GM23248 (cell line): ENCODE results near the gene ILF3. TPM values are rescaled to one million over a fixed set of nuclear protein-coding genes. Genes with fewer than 3 reads are reported as not detected.

Experiments used
- DNase-seq: peaks from one replicate; pipeline ENCODE4 v3.0.0-alpha.2; 2015
- H2AFZ ChIP-seq: fragments of 200-600 bp; sonication (generic); 2 replicates; pipeline ENCODE4 v1.6.1; 2016; ENCODE audit warnings: antibody characterized with exemption
- H3F3A ChIP-seq: fragments of 200-600 bp; sonication (generic); 2 replicates; pipeline ENCODE4 v1.6.1; 2016; ENCODE audit warnings: mild to moderate bottlenecking, antibody characterized with exemption, mixed run types; ENCODE audit not compliant: insufficient read depth
- H3K27ac ChIP-seq: fragments of 200-600 bp; sonication (generic); 2 replicates; pipeline ENCODE4 v1.5.1; 2016; ENCODE audit warnings: mild to moderate bottlenecking
- H3K27me3 ChIP-seq: fragments of 200-600 bp; sonication (generic); replicated peaks from 2 replicates; pipeline ENCODE4 v1.6.1; 2016; ENCODE audit warnings: mild to moderate bottlenecking; ENCODE audit not compliant: insufficient read depth
- H3K36me3 ChIP-seq: fragments of 200-600 bp; sonication (generic); 2 replicates; pipeline ENCODE4 v1.6.1; 2016; ENCODE audit warnings: low read depth, mild to moderate bottlenecking
- H3K4me1 ChIP-seq: fragments of 200-600 bp; sonication (generic); 2 replicates; pipeline ENCODE4 v1.6.1; 2016; ENCODE audit warnings: mild to moderate bottlenecking; ENCODE audit not compliant: insufficient read depth
- H3K4me2 ChIP-seq: fragments of 200-600 bp; sonication (generic); one replicate; pipeline ENCODE4 v1.6.1; 2016; ENCODE audit warnings: mild to moderate bottlenecking; ENCODE audit not compliant: unreplicated experiment
- H3K4me3 ChIP-seq: fragments of 200-600 bp; sonication (generic); 2 replicates; pipeline ENCODE4 v1.5.1; 2016; ENCODE audit warnings: mild to moderate bottlenecking
- H3K79me2 ChIP-seq: fragments of 200-600 bp; sonication (generic); 2 replicates; pipeline ENCODE4 v1.6.1; 2016; ENCODE audit warnings: mild to moderate bottlenecking; ENCODE audit not compliant: insufficient read depth
- H3K9ac ChIP-seq: fragments of 200-600 bp; sonication (generic); 2 replicates; pipeline ENCODE4 v1.6.1; 2016; ENCODE audit warnings: mild to moderate bottlenecking
- H3K9me2 ChIP-seq: fragments of 200-600 bp; sonication (generic); 2 replicates; pipeline ENCODE4 v1.6.1; 2016; ENCODE audit warnings: mixed run types, mild to moderate bottlenecking, moderate library complexity; ENCODE audit not compliant: insufficient read depth
- H3K9me3 ChIP-seq: fragments of 200-600 bp; sonication (generic); one replicate; pipeline ENCODE4 v1.6.1; 2017; ENCODE audit warnings: low read depth
- H4K20me1 ChIP-seq: fragments of 200-600 bp; sonication (generic); 2 replicates; pipeline ENCODE4 v1.6.0; 2016; ENCODE audit not compliant: insufficient read depth
- EZH2 ChIP-seq: fragments of 200-600 bp; sonication (generic); IDR thresholded peaks from 2 replicates; pipeline ENCODE4 v1.6.1; 2018; ENCODE audit warnings: antibody characterized with exemption, mild to moderate bottlenecking; ENCODE audit not compliant: insufficient read depth, poor library complexity, severe bottlenecking
- EZH2phosphoT487 ChIP-seq: fragments of 200-600 bp; sonication (generic); IDR thresholded peaks from 2 replicates; pipeline ENCODE4 v1.6.1; 2018; ENCODE audit warnings: antibody characterized with exemption, moderate library complexity, mild to moderate bottlenecking, low read depth; ENCODE audit not compliant: insufficient read depth
- WGBS, 2 experiments: methylation state at CpG; one replicate each; pipeline ENCODE4 v1.1.6; 2015 to 2017; ENCODE audit warnings: low lambda C conversion rate in 2 of 2, low coverage in 1 of 2; ENCODE audit errors: missing lambda C conversion rate in 2 of 2; 5-methylcytosine and 5-hydroxymethylcytosine counted together
- in situ Hi-C: fragments of 300-500 bp; cut with MboI; formaldehyde crosslinking; loops from 2 replicates; pipeline ENCODE4 v1.15.0; 2020
- polyA plus RNA-seq: library from polyadenylated mRNA; unstranded; fragments of >200 nt; fragmentation: Nextera tagmentation; extraction: Ambion mirVana; gene quantifications from 2 replicates; pipeline ENCODE4 v1.2.1, GENCODE V29; 2016
- total RNA-seq: library from RNA; depleted of rRNA; stranded (reverse); fragments of >200 nt; shearing (Covaris generic); gene quantifications from 2 replicates; pipeline ENCODE4 v1.2.3, GENCODE V29; 2014

ILF3 gene
- total and polyA plus RNA-seq, 2 experiments from 2014 or later, result 75.5 to 80.1 TPM

DNA sequence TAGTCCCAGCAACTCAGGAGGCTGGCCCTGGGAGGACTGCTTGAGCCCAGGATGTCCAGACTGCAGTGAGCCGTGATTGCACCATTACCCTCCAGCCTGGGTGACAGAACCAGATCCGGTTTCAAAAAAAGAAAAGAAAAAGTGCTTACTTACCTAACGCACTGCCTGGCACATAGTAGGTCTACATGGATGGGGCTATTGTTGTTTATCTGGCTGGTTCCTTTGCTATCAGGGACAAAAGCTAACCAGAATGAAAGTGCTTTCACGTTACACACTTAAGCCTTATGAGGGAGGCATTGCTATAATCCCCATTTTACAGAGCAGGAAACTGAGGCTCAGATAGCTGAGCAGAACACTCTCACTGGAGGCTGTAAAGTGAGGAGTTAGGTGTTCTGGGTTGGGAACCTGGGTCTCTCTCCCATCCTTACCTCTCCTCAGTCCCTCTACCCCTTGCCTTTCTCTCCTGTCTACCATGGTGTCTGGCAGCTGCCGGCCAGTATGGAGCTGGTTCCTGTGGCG, 66.5 kb downstream of the ILF3 start:
- in situ Hi-C loops, result no loop called here
- Histone ChIP-seq H3K4me3 (no peak overlapping the region), H3F3A (peaks cover 30% of the 10 kb centered on the region), H3K79me2 (peaks cover 77% of the 10 kb centered on the region), H3K4me1 (peaks cover 20% of the 10 kb centered on the region; the same call in 1 of the 2 replicates), H2AFZ (no peak overlapping the region), H3K4me2 (no peak overlapping the region), H3K9ac (no peak overlapping the region), H3K27ac (no peak overlapping the region), H3K27me3 (no peaks in the 10 kb centered on the region), H4K20me1 (peaks cover 22% of the 10 kb centered on the region; the same call in 1 of the 2 replicates), H3K9me2 (no peaks in the 10 kb centered on the region), H3K9me3 (no peaks in the 10 kb centered on the region), H3K36me3 (no peaks in the 10 kb centered on the region)
- no peak for TF ChIP-seq EZH2
- no peak for TF ChIP-seq EZH2phosphoT487
- no peak for DNase-seq
- whole genome bisulfite sequencing, 2 experiments, result 98% methylated on average over 6 of the region's 6 CpGs

DNA sequence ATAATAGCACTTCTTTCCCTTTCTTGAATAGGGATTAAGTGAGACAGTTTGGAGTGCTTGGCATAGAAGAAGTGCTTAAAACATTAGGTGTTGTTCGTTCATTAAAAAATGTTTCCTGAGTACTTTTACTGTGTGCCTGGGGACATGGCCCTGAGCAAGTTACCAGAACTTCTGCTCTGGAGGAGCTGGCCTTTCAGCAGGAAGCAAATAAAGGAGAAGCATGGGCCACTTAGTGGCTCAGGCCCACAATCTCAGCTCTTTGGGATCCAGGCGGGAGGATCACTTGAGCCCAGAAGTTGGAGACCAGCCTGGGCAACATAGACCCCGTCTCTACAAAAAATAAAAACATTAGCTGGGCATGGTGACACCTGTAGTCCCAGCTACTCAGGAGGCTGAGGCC, 69.4 kb downstream of the ILF3 start:
- Histone ChIP-seq H3K27me3 (no peaks in the 10 kb centered on the region), H3K4me1 (peaks cover 20% of the 10 kb centered on the region; the same call in 1 of the 2 replicates), H4K20me1 (peaks cover 34% of the 10 kb centered on the region), H3K4me3 (no peak overlapping the region), H3K9me3 (no peaks in the 10 kb centered on the region), H3K9ac (no peak overlapping the region), H2AFZ (no peak overlapping the region), H3F3A (peaks cover 42% of the 10 kb centered on the region), H3K36me3 (no peaks in the 10 kb centered on the region), H3K4me2 (no peak overlapping the region), H3K79me2 (peaks cover 100% of the 10 kb centered on the region), H3K27ac (no peak overlapping the region), H3K9me2 (no peaks in the 10 kb centered on the region)
- in situ Hi-C loops, result no loop called here
- no peak for TF ChIP-seq EZH2phosphoT487
- no peak for TF ChIP-seq EZH2
- DNase-seq, result no peak
- WGBS, 2 experiments, result 97 to 100% methylated on average over 3 of the region's 3 CpGs

DNA sequence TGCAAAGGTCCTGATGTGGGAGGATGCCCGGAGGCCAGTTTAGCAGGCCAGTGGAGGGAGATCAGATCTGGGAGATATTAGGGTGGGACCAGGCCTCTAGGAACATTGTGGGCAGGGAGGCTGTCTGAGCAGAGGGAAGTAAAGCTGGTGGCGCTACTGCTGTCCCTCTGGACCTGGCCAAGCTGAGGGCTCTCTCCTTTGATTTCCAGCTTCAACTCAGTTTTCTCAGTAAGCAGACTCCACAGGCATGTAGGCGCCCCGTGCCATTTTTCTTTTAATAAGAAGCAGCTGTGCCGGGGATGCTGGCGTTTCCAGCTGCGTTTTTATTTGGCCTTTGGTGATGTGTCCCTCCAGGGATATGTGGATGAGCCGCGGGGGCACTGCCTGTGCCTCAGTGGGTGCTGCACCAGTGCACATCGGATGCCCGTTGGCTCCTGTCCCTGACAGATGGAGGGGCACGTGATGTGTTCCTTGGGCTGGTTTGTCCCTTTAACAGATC, 70.5 kb downstream of the ILF3 start:
- in situ Hi-C loops, result no loop called here

DNA sequence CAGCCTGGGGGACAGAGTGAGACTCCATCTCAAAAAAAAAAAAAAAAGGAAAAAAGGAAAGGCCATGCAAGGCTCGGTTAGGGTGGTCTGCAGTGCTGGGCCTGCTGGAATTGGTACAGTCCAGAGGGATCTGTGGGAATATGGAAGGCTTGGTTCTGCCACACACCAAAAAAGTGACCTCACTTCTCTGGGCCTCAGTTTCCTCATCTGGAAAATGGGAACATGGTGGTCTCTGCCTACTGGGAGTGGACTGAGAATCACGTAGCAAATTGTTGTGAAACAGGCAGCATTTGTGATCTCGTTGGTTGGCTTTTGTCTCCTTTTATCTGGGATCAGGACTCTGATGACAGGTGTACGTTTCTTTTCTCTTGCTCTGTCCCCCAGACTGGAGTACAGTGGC, 71.3 kb downstream of the ILF3 start:
- TF ChIP-seq EZH2, result no peak
- TF ChIP-seq EZH2phosphoT487, result no peak
- H3K27ac ChIP-seq, result peak overlapping the region; percentile 43
- H2AFZ ChIP-seq, result no peak overlapping the region
- 71 to 77% methylated on average over 4 of the region's 4 CpGs for WGBS, 2 experiments
- no peaks in the 10 kb centered on the region for H3K9me2 ChIP-seq
- no peak overlapping the region for H3K4me3 ChIP-seq
- no peaks in the 10 kb centered on the region for H3K36me3 ChIP-seq
- peaks cover 21% of the 10 kb centered on the region for H4K20me1 ChIP-seq
- in situ Hi-C loops, result no loop called here
- DNase-seq, result no peak
- no peak overlapping the region for H3K9ac ChIP-seq
- peaks cover 100% of the 10 kb centered on the region for H3K79me2 ChIP-seq
- peaks cover 28% of the 10 kb centered on the region for H3F3A ChIP-seq
- no peak overlapping the region for H3K4me2 ChIP-seq
- no peaks in the 10 kb centered on the region for H3K9me3 ChIP-seq
- no peaks in the 10 kb centered on the region for H3K27me3 ChIP-seq
- peaks cover 12% of the 10 kb centered on the region; the same call in 1 of the 2 replicates for H3K4me1 ChIP-seq

More for the DNA sequence above, 70.5 kb downstream of the ILF3 start:
- peak; percentile 72 for DNase-seq
- Histone ChIP-seq H3K27me3 (no peaks in the 10 kb centered on the region), H3K4me2 (peak overlapping the region; percentile 3), H3K27ac (peak overlapping the region; percentile 43), H3K9me2 (no peaks in the 10 kb centered on the region), H3K79me2 (peaks cover 100% of the 10 kb centered on the region), H3K36me3 (no peaks in the 10 kb centered on the region), H4K20me1 (peaks cover 25% of the 10 kb centered on the region), H3K9ac (0 out of 2 replicates have a peak overlapping the region, but pooled peaks have one; percentile 12), H2AFZ (no peak overlapping the region), H3K4me3 (no peak overlapping the region), H3K9me3 (no peaks in the 10 kb centered on the region), H3K4me1 (peaks cover 14% of the 10 kb centered on the region; the same call in 1 of the 2 replicates), H3F3A (peaks cover 33% of the 10 kb centered on the region)
- 9 to 11% methylated on average over 12 of the region's 12 CpGs for WGBS, 2 experiments
- TF ChIP-seq EZH2, result no peak
- TF ChIP-seq EZH2phosphoT487, result no peak
